Kidney epithelial cell (primary cell): Measurements from ENCODE around the gene MRPS2. TPM values are rescaled to one million over a fixed set of nuclear protein-coding genes. Genes with fewer than 3 reads are reported as not detected.
"Not testable (repeated sequence)": the region's sequence is repeated elsewhere in the genome, so short reads cannot be mapped to it uniquely, and the experiment has no call there.

ENCODE experiments used
- DNase-seq: peaks from one replicate; pipeline ENCODE4 v3.0.0-alpha.2; 2010; ENCODE audit warnings: low read depth
- H3K27me3 ChIP-seq: 2 replicates; pipeline ENCODE4 v1.6.0; 2011; ENCODE audit warnings: low read length; ENCODE audit not compliant: control insufficient read depth, insufficient read depth
- H3K36me3 ChIP-seq: 2 replicates; pipeline ENCODE4 v1.5.1; 2011; ENCODE audit warnings: low read length; ENCODE audit not compliant: control insufficient read depth, insufficient read depth
- H3K4me3 ChIP-seq: 2 replicates; pipeline ENCODE4 v1.5.1; 2011; ENCODE audit warnings: low read depth, mild to moderate bottlenecking, control low read depth, low read length
- total RNA-seq: library from RNA; depleted of rRNA; stranded (reverse); fragments of >200 nt; gene quantifications from 2 replicates; pipeline ENCODE4 v1.2.3, GENCODE V29; 2015
- TF ChIP-seq, protein P1 (sequence below): IDR thresholded peaks from 2 replicates; pipeline ENCODE4 v1.5.1; 2011; ENCODE audit warnings: mild to moderate bottlenecking, moderate library complexity, low read length, control low read depth, inconsistent platforms; ENCODE audit not compliant: insufficient read depth, poor library complexity, severe bottlenecking

MRPS2 gene
- total RNA-seq, 1 donor from 2014 or later, result 72.4 TPM

DNA sequence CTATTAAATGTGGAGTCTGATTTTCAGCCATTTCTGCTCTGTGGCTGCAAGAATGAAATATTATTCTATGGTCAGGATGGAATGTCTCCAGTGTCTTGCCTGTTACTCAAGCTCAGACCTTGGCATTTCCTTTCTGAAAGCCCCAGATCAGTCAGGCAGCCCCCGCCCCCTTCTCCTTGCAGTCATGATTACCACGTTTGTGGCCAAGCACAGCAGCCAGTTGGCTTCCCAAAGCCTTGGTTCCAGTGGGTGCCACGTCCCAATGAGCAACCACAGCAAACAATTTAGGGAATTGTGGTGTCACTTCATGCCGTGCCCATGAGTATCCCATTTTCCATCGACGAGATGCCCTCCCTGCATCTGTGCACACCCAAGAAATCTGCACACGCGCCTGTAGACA, 35.7 kb downstream of the MRPS2 start:
- Histone ChIP-seq H3K36me3 (no peaks in the 10 kb centered on the region), H3K27me3 (no peaks in the 10 kb centered on the region), H3K4me3 (no peak overlapping the region)
- no peak for DNase-seq
- TF ChIP-seq, protein P1, sequence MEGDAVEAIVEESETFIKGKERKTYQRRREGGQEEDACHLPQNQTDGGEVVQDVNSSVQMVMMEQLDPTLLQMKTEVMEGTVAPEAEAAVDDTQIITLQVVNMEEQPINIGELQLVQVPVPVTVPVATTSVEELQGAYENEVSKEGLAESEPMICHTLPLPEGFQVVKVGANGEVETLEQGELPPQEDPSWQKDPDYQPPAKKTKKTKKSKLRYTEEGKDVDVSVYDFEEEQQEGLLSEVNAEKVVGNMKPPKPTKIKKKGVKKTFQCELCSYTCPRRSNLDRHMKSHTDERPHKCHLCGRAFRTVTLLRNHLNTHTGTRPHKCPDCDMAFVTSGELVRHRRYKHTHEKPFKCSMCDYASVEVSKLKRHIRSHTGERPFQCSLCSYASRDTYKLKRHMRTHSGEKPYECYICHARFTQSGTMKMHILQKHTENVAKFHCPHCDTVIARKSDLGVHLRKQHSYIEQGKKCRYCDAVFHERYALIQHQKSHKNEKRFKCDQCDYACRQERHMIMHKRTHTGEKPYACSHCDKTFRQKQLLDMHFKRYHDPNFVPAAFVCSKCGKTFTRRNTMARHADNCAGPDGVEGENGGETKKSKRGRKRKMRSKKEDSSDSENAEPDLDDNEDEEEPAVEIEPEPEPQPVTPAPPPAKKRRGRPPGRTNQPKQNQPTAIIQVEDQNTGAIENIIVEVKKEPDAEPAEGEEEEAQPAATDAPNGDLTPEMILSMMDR, result no peak

DNA sequence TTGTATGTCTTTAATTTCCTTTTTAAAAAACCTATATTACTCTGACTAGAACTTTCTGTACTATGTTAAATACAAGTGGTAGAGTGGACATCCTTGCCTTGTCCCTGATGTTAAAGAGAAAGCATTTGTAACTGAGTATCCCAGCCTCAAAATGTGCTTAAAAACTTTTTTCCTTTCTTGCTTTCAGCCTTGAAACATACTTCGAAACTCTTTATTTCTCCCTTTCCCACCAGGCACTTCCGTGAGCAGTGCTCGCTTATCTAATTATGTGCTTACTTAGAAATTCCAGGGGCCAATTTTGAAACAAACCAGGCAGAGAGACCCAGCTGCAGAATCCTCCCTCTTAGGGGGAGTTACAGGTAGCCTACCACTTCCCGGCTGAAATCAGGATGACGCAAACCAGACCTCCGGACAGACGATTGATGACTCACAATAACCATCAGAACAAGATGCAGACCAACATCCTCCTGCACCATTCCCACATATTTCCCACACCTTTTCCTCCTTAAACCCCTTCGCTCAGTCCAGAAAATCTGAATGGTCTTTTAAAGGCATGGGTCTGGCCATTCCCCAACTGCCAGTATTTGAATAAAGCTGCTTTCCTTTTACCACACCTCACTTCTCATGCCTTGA, 42.9 kb downstream of the MRPS2 start:
- not testable (repeated sequence) for H3K36me3 ChIP-seq, H3K4me3 ChIP-seq, H3K27me3 ChIP-seq
- DNase-seq, result peak; percentile 39

DNA sequence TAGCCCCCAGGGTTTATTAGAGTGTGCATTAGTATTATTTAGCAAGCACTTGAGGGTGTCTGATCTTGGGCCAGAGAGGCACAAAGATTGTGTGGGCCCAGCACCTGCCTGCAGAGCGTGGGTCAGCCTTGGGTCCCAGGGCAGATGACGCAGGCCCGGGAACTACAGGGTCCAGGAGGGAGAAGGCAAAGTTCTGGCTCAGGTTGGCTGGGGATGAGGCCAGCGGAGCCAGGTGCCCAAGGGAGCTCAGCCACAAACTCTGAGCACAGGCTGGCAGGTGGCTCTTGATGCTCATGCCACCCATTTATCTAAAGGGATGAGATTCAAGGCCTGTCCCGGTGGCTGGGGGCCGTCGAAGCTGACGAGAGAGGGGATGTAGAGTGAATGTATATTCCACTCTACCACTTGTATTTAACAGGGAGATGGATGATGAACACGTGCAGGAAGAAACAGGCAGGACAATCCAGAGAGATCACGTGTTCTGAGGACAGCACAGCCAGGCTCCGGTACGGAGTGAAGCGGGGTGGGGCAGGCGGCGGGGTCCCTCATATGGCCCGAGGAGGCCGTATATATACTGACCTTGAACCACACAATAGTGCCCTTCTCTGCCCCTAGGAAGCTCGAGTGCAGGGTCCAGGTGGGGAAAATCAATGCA, 44.6 kb downstream of the MRPS2 start:
- no peaks in the 10 kb centered on the region for H3K36me3 ChIP-seq
- TF ChIP-seq, protein P1, result no peak
- H3K27me3 ChIP-seq, result no peaks in the 10 kb centered on the region
- no peak for DNase-seq
- no peak overlapping the region for H3K4me3 ChIP-seq

DNA sequence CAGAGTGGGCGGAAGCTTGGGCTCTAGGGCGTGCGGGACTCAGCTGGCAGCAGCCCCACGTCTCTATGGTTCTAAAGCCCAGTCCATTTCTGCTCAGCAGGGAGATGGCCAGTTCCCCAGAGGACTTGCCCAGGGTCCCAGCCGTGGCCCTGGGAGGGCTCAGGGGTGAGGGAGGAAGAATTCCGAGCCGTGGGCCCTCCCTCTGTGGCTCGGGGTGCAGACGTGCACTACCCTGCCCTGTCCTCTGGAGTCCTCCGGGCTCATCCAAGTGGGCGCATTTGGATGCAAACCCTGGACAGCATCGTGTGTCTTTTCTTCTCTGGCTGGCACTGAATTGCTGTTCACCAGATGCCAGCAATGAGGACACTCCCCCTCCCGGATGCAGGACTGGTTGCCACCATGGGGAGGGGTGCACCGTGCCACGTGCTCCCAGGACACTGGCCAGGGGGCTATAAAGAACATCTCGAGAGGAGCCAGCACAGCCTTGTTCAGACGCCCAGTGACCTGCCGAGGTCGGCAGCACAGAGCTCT, 45.2 kb downstream of the MRPS2 start, which contains the start of gene OBP2A:
TSS of gene OBP2A (plus strand) at position 481 of the 531 bp plus-strand sequence. CDS start 55 bp downstream, outside the sequence.
- H3K27me3 ChIP-seq, H3K36me3 ChIP-seq, DNase-seq, H3K4me3 ChIP-seq: not testable (repeated sequence)

DNA sequence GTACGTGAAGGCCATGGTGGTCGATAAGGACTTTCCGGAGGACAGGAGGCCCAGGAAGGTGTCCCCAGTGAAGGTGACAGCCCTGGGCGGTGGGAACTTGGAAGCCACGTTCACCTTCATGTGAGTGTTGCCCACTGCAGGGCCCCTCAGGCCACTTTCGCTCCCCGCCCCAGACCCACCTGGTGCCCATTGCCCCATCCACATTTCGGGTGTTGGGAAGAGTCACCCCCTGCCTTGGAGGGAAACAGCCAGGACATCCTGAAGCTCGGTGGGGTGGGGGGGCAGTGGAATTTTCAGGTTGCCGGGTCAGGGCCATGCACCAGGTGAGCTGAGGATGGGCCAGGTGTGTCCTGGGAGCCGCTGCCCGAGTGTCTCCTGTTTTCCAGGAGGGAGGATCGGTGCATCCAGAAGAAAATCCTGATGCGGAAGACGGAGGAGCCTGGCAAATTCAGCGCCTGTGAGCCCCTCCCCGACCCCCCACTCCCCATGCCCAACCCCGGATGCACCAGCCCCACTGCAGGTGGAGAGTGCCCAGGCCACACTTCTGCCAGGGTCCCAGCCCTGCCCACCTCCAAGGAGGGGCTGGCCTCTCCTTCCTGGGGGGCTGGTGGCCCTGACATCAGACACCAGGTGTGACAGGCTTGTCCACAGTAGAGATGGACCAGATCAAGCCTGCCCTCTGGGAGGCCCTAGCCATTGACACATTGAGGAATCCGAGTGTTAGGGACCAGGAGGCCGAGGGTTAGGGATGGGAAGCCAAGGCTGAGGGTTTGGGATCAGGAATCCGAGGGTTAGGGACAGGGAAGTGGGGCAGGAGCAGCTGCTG, 46.5 kb downstream of the MRPS2 start:
- H3K36me3 ChIP-seq, H3K27me3 ChIP-seq, H3K4me3 ChIP-seq, DNase-seq: not testable (repeated sequence)

DNA sequence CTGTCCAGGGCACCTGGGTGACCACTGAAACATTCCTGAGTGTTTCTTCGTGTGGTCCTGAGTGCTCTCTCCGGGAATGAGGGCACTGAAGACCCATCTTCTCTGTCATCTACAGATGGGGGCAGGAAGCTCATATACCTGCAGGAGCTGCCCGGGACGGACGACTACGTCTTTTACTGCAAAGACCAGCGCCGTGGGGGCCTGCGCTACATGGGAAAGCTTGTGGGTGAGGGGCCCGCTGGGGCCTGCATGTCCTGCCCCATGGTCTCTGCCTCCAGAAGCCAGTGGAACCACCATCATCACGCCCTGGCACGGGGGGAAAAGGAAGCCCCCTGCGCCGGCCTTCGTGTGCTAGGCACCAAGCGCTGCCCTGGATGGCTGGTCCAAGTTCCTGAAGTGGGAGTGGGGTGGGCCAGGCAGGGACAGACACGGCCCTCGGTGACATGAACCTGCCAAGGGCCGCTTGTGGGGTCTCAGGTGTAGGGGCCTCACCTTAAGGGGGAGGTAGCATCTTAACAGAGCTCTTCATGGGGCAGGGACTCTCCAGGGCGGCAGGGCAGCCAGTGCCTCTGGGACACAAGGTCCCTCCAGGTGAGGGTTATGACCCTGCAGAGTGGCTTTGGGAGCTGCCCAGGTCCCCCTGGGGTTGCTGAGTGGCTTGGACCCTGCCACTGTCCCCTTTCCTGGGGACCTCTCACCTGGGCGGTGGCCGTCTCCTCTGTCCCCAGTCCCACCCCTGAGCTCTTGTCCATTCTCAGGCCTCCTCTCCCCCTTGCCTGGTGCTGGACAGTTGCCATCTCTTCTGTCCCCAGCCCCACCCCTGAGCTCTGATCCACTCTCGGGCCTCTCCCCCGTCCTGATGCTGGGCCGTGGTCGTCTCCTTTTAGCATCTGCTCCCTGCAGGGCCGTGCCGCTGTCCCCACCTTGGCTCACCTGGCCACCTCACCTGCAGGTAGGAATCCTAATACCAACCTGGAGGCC, 47.6 kb downstream of the MRPS2 start:
- H3K36me3 ChIP-seq, result no peaks in the 10 kb centered on the region
- TF ChIP-seq, protein P1, result no peak
- no peak for DNase-seq
- H3K27me3 ChIP-seq, result no peaks in the 10 kb centered on the region
- H3K4me3 ChIP-seq, result no peak overlapping the region

DNA sequence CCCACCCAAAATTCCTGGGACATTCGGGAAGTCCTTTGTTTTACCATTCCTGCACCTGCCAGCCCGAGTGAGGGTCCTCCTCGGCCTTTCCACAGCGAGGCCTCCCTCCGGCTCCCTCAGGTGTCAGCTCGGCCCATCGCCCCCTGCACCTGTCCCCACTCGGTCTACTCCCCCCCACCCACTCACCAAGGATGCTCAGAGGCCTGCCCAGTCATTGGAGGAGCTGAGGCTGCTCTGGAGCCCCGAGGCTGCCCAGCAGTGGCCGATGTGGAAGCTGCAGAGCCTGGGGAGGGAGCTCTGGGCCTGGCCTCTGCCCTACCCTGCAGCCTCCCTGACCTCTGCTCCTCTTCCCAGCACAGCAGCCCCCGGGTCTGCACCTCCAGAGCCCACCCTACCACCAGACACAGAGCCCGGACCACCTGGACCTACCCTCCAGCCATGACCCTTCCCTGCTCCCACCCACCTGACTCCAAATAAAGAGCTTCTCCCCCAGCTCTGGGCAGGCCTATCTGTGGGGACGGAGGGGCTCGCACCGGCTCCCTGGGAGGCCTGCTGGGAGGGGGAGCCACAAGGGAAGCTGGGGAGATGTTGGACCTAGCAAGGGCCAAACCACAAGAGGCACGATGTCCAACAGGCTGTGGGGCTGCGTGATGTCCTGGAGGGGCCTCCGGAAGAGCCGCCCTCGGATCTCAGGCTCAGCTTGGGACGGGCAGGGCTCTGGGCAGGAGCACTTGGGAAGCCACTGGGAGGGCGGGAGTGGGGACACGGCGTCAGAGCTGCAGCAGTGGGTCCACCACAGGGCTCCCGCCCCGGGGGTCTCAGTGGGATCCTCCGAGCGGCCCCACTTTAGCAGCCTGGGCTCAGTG, 49.2 kb downstream of the MRPS2 start:
- H3K36me3 ChIP-seq, H3K4me3 ChIP-seq, DNase-seq, H3K27me3 ChIP-seq: not testable (repeated sequence)
